Skeletal muscle satellite cell (primary cell): Measurements from ENCODE around the gene KCTD16.

ENCODE experiments used
- H3K27me3 ChIP-seq: 2 replicates; pipeline ENCODE4 v1.7.0; 2013; ENCODE audit warnings: low read length; ENCODE audit not compliant: control insufficient read depth, insufficient read depth
- H3K36me3 ChIP-seq: 2 replicates; pipeline ENCODE4 v1.7.0; 2013; ENCODE audit warnings: mild to moderate bottlenecking, control low read depth, low read length; ENCODE audit not compliant: insufficient read depth
- H3K4me1 ChIP-seq: 2 replicates; pipeline ENCODE4 v1.7.0; 2013; ENCODE audit warnings: low read length; ENCODE audit not compliant: control insufficient read depth, insufficient read depth
- H3K4me2 ChIP-seq: 2 replicates; pipeline ENCODE4 v1.7.0; 2013; ENCODE audit warnings: mild to moderate bottlenecking, low read length
- H3K4me3 ChIP-seq: 2 replicates; pipeline ENCODE4 v1.7.0; 2013; ENCODE audit warnings: low read length
- H3K9ac ChIP-seq: 2 replicates; pipeline ENCODE4 v1.7.0; 2013; ENCODE audit warnings: mild to moderate bottlenecking, low read depth, low read length, moderate library complexity
- H3K9me3 ChIP-seq: replicated peaks from 2 replicates; pipeline ENCODE4 v1.7.0; 2013; ENCODE audit warnings: mild to moderate bottlenecking, control low read depth, low read length

Gene KCTD16

GRCh38 chr5:144219869-144220268 is 49.2 kb downstream of the KCTD16 start:
- no peaks in the 10 kb centered on the region for H3K36me3 ChIP-seq
- no peak overlapping the region for H3K4me3 ChIP-seq
- H3K4me2 ChIP-seq = no peak overlapping the region
- no peaks in the 10 kb centered on the region for H3K9me3 ChIP-seq
- H3K27me3 ChIP-seq = no peaks in the 10 kb centered on the region
- no peaks in the 10 kb centered on the region for H3K4me1 ChIP-seq
- H3K9ac ChIP-seq = no peak overlapping the region

GRCh38 chr5:144227363-144227999 is 56.8 kb downstream of the KCTD16 start:
- H3K4me2 ChIP-seq = no peak overlapping the region
- no peaks in the 10 kb centered on the region for H3K36me3 ChIP-seq
- H3K9me3 ChIP-seq = no peaks in the 10 kb centered on the region
- H3K4me1 ChIP-seq = no peaks in the 10 kb centered on the region
- no peak overlapping the region for H3K9ac ChIP-seq
- no peaks in the 10 kb centered on the region for H3K27me3 ChIP-seq
- H3K4me3 ChIP-seq = no peak overlapping the region

- Histone ChIP-seq H3K27me3 (no peaks in the 10 kb centered on the region), H3K9ac (no peak overlapping the region), H3K36me3 (no peaks in the 10 kb centered on the region), H3K4me2 (no peak overlapping the region), H3K4me3 (no peak overlapping the region), H3K4me1 (no peaks in the 10 kb centered on the region), H3K9me3 (no peaks in the 10 kb centered on the region)
Measured at GRCh38 chr5:144230806-144231205, 60.1 kb downstream of the KCTD16 start.

GRCh38 chr5:144232285-144232684 is 61.6 kb downstream of the KCTD16 start:
- H3K36me3 ChIP-seq = no peaks in the 10 kb centered on the region
- no peaks in the 10 kb centered on the region for H3K4me1 ChIP-seq
- H3K4me2 ChIP-seq = no peak overlapping the region
- H3K27me3 ChIP-seq = no peaks in the 10 kb centered on the region
- H3K9ac ChIP-seq = no peak overlapping the region
- H3K9me3 ChIP-seq = no peaks in the 10 kb centered on the region
- H3K4me3 ChIP-seq = no peak overlapping the region

- H3K4me3 ChIP-seq = no peak overlapping the region
- H3K9ac ChIP-seq = no peak overlapping the region
- H3K36me3 ChIP-seq = no peaks in the 10 kb centered on the region
- H3K4me1 ChIP-seq = no peaks in the 10 kb centered on the region
- no peaks in the 10 kb centered on the region for H3K27me3 ChIP-seq
- H3K9me3 ChIP-seq = no peaks in the 10 kb centered on the region
- no peak overlapping the region for H3K4me2 ChIP-seq
Measured at GRCh38 chr5:144236499-144236898, 65.8 kb downstream of the KCTD16 start.

- H3K4me3 ChIP-seq = no peak overlapping the region
- no peaks in the 10 kb centered on the region for H3K4me1 ChIP-seq
- H3K36me3 ChIP-seq = no peaks in the 10 kb centered on the region
- H3K9ac ChIP-seq = no peak overlapping the region
- no peaks in the 10 kb centered on the region for H3K27me3 ChIP-seq
- H3K4me2 ChIP-seq = no peak overlapping the region
- H3K9me3 ChIP-seq = no peaks in the 10 kb centered on the region
Measured at GRCh38 chr5:144237851-144238250, 67.2 kb downstream of the KCTD16 start.

- Histone ChIP-seq H3K4me3 (no peak overlapping the region), H3K9ac (no peak overlapping the region), H3K4me1 (no peaks in the 10 kb centered on the region), H3K4me2 (no peak overlapping the region), H3K36me3 (no peaks in the 10 kb centered on the region), H3K9me3 (no peaks in the 10 kb centered on the region), H3K27me3 (no peaks in the 10 kb centered on the region)
Measured at GRCh38 chr5:144247131-144247530, 76.5 kb downstream of the KCTD16 start.

- H3K4me3 ChIP-seq = no peak overlapping the region
- H3K4me1 ChIP-seq = no peaks in the 10 kb centered on the region
- no peak overlapping the region for H3K4me2 ChIP-seq
- H3K27me3 ChIP-seq = no peaks in the 10 kb centered on the region
- no peak overlapping the region for H3K9ac ChIP-seq
- no peaks in the 10 kb centered on the region for H3K9me3 ChIP-seq
- no peaks in the 10 kb centered on the region for H3K36me3 ChIP-seq
Measured at GRCh38 chr5:144248015-144248414, 77.3 kb downstream of the KCTD16 start.

GRCh38 chr5:144249755-144250464 is 79.2 kb downstream of the KCTD16 start:
- Histone ChIP-seq H3K9me3 (no peaks in the 10 kb centered on the region), H3K36me3 (no peaks in the 10 kb centered on the region), H3K27me3 (no peaks in the 10 kb centered on the region), H3K9ac (no peak overlapping the region), H3K4me1 (no peaks in the 10 kb centered on the region), H3K4me3 (no peak overlapping the region), H3K4me2 (no peak overlapping the region)

- Histone ChIP-seq H3K4me2 (no peak overlapping the region), H3K9ac (no peak overlapping the region), H3K4me3 (no peak overlapping the region), H3K4me1 (no peaks in the 10 kb centered on the region), H3K9me3 (no peaks in the 10 kb centered on the region), H3K27me3 (no peaks in the 10 kb centered on the region), H3K36me3 (no peaks in the 10 kb centered on the region)
Measured at GRCh38 chr5:144254552-144254951, 83.9 kb downstream of the KCTD16 start.

GRCh38 chr5:144260121-144260520 is 89.4 kb downstream of the KCTD16 start:
- Histone ChIP-seq H3K4me2 (no peak overlapping the region), H3K4me3 (no peak overlapping the region), H3K36me3 (no peaks in the 10 kb centered on the region), H3K4me1 (no peaks in the 10 kb centered on the region), H3K9ac (no peak overlapping the region), H3K27me3 (no peaks in the 10 kb centered on the region), H3K9me3 (no peaks in the 10 kb centered on the region)

- Histone ChIP-seq H3K4me3 (no peak overlapping the region), H3K4me2 (no peak overlapping the region), H3K27me3 (no peaks in the 10 kb centered on the region), H3K36me3 (no peaks in the 10 kb centered on the region), H3K9me3 (no peaks in the 10 kb centered on the region), H3K9ac (no peak overlapping the region), H3K4me1 (no peaks in the 10 kb centered on the region)
Measured at GRCh38 chr5:144265643-144266247, 95.1 kb downstream of the KCTD16 start.
